NCI-H1105 (cell line): ENCODE data around the gene COL26A1.
A peak's percentile ranks its signal among the peaks of the same experiment; 100 is the strongest.
"Not testable (repeated sequence)": the region's sequence is repeated elsewhere in the genome, so short reads cannot be mapped to it uniquely, and the experiment has no call there.

Experiments
- DNase-seq: peaks from one replicate; lab custom pipeline; 2025; lab: John Stamatoyannopoulos, UW

The COL26A1 gene

GRCh38 chr7:101553771-101554445 is 191.2 kb downstream of the COL26A1 start:
- no peak for DNase-seq

GRCh38 chr7:101554584-101555268 is 192.1 kb downstream of the COL26A1 start:
- no peak for DNase-seq

DNA sequence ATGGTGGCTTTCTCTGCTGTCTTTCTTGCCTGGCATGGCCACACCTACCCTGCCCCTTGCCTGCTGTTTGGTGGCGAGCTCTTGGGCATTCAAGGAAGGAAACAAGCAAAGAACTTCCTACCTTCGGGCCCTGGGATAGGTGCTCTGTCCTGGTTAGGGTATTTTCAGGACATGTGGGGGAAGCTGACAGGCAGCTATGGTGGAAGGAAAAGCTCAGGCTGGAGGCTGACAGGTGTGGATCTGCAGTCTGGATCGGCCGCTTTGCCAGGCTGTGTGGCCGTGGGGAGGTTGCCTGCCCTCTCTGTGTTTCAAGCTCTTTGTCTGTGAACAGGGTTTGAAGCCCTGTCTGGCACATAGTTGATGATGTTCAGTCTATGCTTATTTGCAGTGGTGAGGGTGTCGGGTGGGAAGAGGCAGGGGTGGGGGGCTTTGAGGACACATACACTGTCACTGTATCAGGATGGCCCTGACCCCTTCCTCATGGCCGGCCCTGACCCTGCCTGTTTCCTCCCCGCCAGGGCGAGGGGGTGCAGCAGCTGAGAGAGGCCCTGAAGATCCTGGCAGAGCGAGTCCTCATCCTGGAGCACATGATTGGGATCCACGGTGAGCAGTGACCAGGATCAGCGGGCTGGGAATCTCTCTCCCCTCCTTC is 192.7 kb downstream of the COL26A1 start:
- no peak for DNase-seq

DNA sequence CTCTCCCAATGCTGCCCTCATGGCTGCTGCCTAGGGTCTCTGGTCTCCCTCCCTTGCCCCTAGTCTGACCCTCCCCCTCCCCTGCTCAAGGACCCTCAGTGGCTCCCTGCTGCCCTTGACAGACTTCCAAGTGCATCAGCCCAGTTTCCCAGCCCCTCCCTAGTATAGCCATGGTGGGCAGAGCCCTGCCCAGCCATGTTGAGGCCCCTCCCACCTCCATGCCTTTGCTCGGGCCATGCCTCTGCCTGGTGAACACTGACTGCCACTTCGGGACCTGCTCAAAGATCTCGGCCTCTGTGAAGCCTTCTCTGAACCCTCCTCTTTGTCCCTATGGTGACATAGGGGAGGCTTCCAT is 193.2 kb downstream of the COL26A1 start:
- no peak for DNase-seq

DNA sequence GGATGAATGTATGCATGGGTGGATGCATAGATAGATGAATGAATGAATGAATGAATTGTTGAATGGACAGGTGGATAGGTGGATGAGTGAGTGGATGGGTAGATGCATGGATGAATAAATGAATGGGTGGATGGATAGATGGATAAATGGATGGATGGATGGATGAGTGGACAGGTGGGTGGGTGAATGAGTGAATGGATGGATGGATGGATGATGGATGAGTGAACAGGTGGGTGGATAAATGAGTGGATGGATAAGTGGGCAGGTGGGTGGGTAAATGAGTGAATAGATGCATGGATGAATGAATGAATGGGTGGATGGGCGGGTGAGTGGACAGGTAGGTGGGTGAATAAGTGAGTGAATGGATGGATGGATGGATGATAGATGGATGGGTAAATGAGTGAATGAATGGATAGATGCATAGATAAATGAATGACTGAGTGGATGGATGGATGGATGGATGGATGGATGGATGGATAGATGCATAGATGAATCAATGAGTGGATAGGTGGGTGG is 193.8 kb downstream of the COL26A1 start:
- no peak for DNase-seq

DNA sequence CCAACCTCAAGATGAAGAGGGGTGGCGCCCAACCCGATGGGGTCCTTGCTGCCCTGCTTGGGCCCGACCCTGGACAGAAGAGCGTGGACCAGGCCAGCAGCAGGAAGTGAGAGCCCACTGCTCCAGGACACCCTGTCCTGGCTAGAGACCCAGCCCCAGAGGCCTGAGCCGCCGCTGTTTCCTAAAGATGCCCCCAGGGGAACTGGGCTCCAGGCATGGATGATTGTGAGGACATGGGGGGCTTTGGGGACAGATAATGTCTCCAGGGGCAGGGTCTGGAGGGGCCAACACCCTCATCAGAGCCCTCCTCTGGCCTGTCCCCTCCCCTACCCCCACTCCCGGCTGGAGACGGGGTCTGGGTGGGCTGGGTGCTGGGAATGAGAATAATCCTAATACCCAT is 194.7 kb downstream of the COL26A1 start:
- no peak for DNase-seq

DNA sequence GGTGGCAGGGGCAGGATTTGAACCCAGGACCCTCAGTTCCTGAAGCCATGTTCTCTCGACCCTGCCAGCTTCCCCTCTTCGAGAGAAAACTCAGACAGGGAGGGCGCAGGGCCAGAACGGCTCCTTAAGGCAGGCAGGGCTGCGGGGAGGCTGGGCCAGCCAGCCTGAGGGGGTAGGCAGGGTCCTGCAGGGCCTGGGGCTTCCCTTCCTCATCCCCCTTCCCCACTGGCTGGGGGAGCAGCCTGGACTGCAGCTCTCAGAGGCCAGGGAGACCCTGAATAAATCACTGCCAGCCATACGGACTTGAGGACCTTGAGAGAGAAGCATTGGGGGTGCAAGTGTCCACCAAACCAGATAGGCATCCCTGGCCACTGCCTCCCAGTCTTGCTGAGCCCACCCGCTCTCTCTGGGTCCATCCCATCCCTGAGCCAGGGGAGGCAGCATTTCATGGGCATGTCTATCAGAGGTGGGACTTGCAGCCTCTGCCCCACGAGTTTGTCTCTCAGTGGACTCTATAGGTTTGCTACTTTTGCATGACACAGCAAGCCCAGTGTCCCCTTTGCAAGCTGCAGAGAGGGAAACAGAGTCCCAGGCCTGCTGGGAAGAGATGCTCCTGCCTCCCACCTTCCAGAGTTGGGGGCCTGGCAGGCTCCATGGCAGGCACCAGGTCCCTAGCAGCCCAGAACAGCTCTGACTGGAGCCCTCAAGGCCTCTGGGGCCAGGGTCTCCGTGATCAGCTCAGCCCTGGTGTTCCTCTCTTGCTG is 195.5 kb downstream of the COL26A1 start:
- DNase-seq: no peak

DNA sequence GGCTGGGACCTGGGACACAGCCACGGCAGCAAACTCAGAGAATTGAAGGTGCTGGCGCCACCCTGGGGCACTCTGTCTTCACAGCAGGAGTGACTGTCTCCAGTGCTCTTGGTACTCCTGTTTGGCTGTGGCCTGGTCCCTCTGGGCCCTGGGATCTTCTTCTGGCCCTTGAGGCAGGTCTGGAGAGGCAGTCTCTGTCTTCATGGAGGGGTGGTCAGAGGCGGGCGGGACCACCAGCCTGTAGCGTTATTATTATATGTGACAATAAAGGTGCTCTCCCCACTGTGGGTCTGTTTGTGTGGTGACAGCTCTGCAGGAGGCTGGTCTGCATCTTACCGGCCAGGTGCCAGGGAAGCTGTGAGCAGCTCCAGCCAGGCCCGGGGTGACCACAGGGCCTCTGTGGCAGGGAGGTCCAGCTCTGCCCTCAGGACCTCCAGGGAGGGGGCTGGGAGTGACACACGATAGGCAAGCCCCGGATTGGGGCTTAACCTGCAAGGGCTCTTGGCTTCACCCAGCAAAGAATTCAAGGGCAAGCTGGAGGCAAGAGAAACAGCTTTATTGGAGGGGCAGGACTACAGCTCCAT is 196.2 kb downstream of the COL26A1 start:
- no peak for DNase-seq

- DNase-seq: no peak
Measured at GRCh38 chr7:101559586-101559985, 196.9 kb downstream of the COL26A1 start.

- DNase-seq: not testable (repeated sequence)
Measured at GRCh38 chr7:101560021-101560420, 197.3 kb downstream of the COL26A1 start.

DNA sequence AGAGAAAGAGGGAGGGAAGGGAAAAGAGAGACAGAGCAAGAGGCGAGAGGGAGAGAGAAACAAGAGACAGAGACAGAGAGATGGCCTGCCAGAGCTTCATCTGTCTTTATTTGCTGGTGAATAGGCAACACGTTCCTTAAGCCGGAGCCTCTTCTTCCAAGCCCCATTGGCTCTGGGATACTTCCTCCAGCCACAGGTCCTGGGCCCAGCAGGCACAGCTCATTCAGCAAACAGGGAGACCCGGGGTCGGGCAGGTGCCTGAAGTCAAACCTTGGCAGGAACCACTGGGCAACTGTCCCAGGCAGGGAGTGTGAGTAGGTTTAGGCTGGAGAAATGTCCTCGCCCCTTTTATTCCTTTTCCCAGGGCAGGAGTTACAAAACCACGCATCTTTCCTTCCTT is 198.2 kb downstream of the COL26A1 start:
- no peak for DNase-seq

DNA sequence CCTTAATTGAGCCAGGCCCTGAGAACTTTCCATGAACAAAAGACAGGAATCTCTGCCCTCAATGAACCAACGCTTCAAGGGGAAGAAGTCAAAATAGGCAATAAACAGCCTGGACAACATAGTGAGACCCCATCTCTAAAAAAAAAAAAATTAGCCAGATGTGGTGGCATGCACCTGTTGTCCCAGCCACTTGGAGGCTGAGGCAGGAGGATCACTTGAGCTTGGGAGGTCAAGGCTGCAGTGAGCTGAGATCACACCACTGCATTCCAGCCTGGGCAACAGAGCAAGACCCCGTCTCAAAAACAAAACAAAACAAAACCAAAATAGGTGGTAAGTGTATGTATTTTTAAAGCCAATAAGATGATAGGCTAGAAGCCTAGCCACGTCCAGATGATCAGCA is 198.6 kb downstream of the COL26A1 start:
- DNase-seq: not testable (repeated sequence)

GRCh38 chr7:101562531-101563197 is 200.0 kb downstream of the COL26A1 start:
- DNase-seq: no peak

DNA sequence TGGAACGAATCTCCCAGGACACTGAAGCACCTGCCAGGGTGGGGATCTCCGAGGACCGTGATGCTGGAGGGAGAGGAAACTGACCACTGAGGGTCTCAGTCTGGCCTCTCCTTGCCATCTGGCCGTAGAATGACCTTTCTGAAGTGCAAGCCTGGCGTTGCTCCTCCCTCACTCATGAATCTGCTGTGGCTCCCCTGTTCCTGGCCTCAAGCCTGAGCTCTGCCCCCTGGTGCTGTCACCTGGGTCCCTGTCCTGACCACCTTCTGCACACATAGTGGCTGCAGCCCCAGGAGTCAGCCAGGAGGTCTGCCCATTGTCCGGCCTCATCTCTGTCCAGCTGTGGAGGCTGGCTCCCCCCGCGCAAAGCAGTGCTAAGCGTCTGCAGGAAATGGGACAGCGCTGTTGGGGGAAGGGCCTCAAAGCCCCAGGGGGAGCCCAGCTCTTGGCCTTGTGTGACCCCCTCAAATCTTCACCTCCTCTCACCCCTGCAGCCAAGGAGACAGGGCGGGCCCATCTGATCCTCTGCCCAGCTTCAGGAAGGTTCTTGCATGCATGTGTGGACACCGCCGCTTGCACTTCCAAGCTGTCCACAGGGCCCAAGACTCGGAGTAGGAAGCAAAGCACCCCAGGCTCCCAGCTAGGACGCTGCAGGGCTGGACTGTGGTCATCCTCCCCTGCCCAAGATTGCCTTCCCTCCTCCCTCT is 200.7 kb downstream of the COL26A1 start:
- no peak for DNase-seq

DNA sequence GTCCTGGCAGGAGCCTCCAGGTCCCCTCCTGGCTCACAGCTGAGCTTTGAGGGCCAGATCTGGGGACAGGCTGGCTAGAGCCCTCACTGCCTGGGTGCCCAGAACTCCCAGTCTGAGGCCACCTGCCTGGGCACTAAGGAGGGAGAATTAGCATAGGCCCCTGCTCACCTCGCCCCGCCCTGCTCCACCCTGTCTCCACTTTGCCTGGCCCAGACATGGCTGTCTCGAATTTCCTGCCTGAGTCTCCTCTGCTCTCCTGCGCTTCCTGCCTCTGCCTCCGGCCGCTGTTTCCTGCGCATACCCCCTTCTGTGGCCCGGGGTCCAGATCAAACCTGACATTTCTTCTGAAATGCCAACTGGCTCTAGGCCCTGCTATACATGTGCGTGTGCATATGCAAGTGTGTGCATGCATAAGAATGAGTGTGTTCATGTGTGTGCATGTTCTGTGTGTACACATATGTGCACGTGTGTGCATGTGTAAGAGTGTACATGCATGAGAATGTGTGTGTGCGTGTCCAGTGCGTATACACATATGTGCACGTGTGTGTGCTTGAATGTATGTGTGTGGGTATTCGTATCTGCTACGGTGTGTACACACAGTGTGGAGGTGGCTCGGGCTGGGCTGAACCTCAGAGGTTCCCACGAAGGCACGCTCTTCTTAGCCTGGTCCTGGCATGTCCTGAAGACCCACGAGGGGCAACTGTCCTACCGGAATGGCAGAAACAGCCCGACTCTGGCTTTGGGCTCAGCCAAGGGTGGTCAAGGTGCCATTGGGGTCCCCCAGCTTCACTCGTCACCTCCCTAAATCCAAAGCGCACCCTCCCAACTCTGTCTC is 201.5 kb downstream of the COL26A1 start:
- DNase-seq: no peak

DNA sequence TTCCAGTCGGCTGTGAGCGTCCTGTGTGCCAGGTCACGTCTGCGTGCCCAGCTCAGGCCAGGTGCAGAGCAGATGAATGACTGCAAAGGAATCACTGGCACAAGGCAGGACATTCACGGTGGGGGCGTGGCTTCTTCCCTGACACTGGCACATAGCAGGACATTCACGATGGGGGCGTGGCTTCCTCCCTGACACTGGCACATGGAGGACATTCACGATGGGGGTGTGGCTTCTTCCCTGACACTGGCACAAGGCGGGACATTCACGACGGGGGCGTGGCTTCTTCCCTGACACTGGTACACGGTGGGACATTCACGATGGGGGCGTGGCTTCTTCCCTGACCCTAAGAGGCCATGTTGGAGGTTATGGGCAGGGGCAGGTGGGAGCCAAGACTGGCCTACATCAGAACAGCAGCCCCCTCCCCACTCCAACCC is 202.1 kb downstream of the COL26A1 start:
- DNase-seq: no peak

DNA sequence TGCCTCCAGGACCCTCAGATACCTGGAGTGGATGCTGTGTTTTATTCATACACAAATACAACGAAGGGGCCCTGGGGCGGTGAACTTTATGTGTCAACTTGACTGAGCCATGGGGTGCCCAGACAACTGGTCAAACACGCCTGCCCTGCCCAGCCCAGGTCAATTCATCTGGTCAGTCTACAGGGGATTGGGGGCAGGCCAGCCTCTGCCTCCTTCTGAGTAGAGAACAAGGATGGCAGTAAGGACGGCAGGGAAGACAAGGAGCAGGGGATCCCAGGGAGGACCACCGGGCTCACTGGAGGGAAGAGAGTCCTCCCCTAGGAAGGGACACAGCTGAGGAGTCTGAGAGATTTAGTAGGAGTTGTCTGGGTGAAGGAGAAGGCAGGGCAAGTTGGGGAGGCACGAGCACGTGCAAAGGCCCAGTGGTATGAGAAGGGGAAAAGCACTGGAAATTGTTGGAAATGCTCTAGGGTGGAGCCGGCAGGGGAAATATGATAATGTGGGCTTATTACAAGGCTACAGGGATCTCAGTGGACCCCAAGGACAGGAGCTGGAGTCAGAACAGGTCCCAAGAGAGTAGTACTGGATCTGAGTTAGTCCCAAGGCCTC is 203.0 kb downstream of the COL26A1 start:
- no peak for DNase-seq

GRCh38 chr7:101567230-101567629 is 204.6 kb downstream of the COL26A1 start:
- peak; percentile 77 for DNase-seq

GRCh38 chr7:101572156-101572555 is 209.5 kb downstream of the COL26A1 start:
- DNase-seq: no peak
